Esophagus muscularis mucosa (tissue), 4 donors: Measurements from ENCODE around the gene TTC39B. TPM values are rescaled to one million over a fixed set of nuclear protein-coding genes. Genes with fewer than 3 reads are reported as not detected.

Experiments
- DNase-seq: peaks from one replicate; pipeline ENCODE4 v3.0.0-alpha.2; 2017; ENCODE audit errors: extremely low spot score
- H3K27ac ChIP-seq, 4 donors: fragments of 200-600 bp; sonication (generic); replicated peaks in 1 of 4; 1 replicate in 3 of 4; 2 replicates in 1 of 4; pipeline ENCODE4 v1.5.1; 2016 to 2019; ENCODE audit warnings: mild to moderate bottlenecking in 1 of 4
- H3K27me3 ChIP-seq, 4 donors: fragments of 200-600 bp; sonication (generic); one replicate each; pipeline versions ENCODE4 v1.5.1 to v1.6.0; 2016 to 2019
- H3K36me3 ChIP-seq, 4 donors: fragments of 200-600 bp; sonication (generic); one replicate each; pipeline ENCODE4 v1.5.1; 2016 to 2019
- H3K4me1 ChIP-seq, 4 donors: fragments of 200-600 bp; sonication (generic); one replicate each; pipeline ENCODE4 v1.5.1; 2016 to 2019
- H3K4me3 ChIP-seq, 4 donors: fragments of 200-600 bp; sonication (generic); 1 replicate in 2 of 4; 2 replicates in 2 of 4; pipeline ENCODE4 v1.5.1; 2016 to 2019; ENCODE audit warnings: mild to moderate bottlenecking in 4 of 4, moderate library complexity in 1 of 4
- H3K9me3 ChIP-seq, 4 donors: fragments of 200-600 bp; sonication (generic); 1 replicate in 3 of 4; 2 replicates in 1 of 4; pipeline ENCODE4 v1.5.1; 2016 to 2019
- EP300 ChIP-seq: sonication (generic); formaldehyde crosslinking; IDR thresholded peaks from one replicate; pipeline ENCODE4 v1.6.1; 2017; ENCODE audit warnings: antibody characterized with exemption
- POLR2A ChIP-seq: fragments of 450-650 bp; IDR thresholded peaks from one replicate; pipeline ENCODE4 v1.6.1; 2017; ENCODE audit warnings: antibody characterized with exemption, moderate library complexity, mild to moderate bottlenecking, low read depth
- POLR2AphosphoS5 ChIP-seq, 2 donors: sonication (generic); formaldehyde crosslinking; IDR thresholded peaks; one replicate each; pipeline ENCODE4 v1.6.1; 2017; ENCODE audit warnings: antibody characterized with exemption in 2 of 2
- WGBS: methylation state at CpG from one replicate; pipeline ENCODE4 v1.1.5; 2018; 5-methylcytosine and 5-hydroxymethylcytosine counted together
- intact Hi-C: fragments of 100-400 bp; cut with DNase I; formaldehyde crosslinking; loops from one replicate; pipeline ENCODE4 v1.15.1; 2023
- total RNA-seq, 4 donors: library from RNA; depleted of rRNA; stranded (reverse); fragments of >200 nt; gene quantifications; one replicate each; pipeline versions ENCODE4 v1.1.0 to v1.2.1, GENCODE V29; 2016
- TF ChIP-seq, protein P1 (sequence below), 3 experiments: fragments of 200-600 bp in 2 of 3; fragments of 450-650 bp in 1 of 3; sonication (generic) in 2 of 3; IDR thresholded peaks; one replicate each; pipeline ENCODE4 v1.5.1; 2017 to 2019; ENCODE audit warnings: antibody characterized with exemption in 3 of 3, mild to moderate bottlenecking in 2 of 3, moderate library complexity in 1 of 3

Gene TTC39B
- total RNA-seq, 4 donors from 2014 or later: 8.3 to 13.4 (median 10.9) TPM

- intact Hi-C loops: loop anchor here (5.0 kb wide), 1 partner anchor 94 kb away; no protein-coding TSS in a partner anchor
- no peaks in the 10 kb centered on the region for H3K27me3 ChIP-seq
- WGBS: 2% methylated on average over 19 of the region's 32 CpGs
- peak overlapping the region; percentile 89 to 95 (median 94) for H3K27ac ChIP-seq
- DNase-seq: peak; percentile 94
- TF ChIP-seq POLR2A: no peak
- peak; percentile 38 to 40 for TF ChIP-seq POLR2AphosphoS5 (IDR thresholded peaks at IDR 0.05)
- H3K4me3 ChIP-seq: peak overlapping the region; percentile 87 to 98 (median 94)
- no peaks in the 10 kb centered on the region for H3K36me3 ChIP-seq
- H3K9me3 ChIP-seq: no peaks in the 10 kb centered on the region
- H3K4me1 ChIP-seq: peaks cover 4 to 26% (median 17%) of the 10 kb centered on the region in 4 donors
Observed at GRCh38 chr9:15306068-15306756, 804 bp downstream of the TTC39B start.

GRCh38 chr9:15305470-15305869 is 1.5 kb downstream of the TTC39B start:
- H3K27ac ChIP-seq: peak overlapping the region; percentile 89 to 95 (median 94)
- TF ChIP-seq POLR2AphosphoS5 (IDR thresholded peaks at IDR 0.05): no peak
- TF ChIP-seq EP300: no peak
- no peaks in the 10 kb centered on the region for H3K27me3 ChIP-seq
- H3K9me3 ChIP-seq: no peaks in the 10 kb centered on the region
- H3K4me1 ChIP-seq: peaks cover 4 to 26% (median 17%) of the 10 kb centered on the region in 4 donors
- 83% methylated on average over 4 of the region's 4 CpGs for WGBS
- no peaks in the 10 kb centered on the region for H3K36me3 ChIP-seq
- no peak for DNase-seq
- intact Hi-C loops: loop anchor here (5.0 kb wide), 1 partner anchor 93 kb away; no protein-coding TSS in a partner anchor
- H3K4me3 ChIP-seq: peak overlapping the region; percentile 87 to 98 (median 94)

DNA sequence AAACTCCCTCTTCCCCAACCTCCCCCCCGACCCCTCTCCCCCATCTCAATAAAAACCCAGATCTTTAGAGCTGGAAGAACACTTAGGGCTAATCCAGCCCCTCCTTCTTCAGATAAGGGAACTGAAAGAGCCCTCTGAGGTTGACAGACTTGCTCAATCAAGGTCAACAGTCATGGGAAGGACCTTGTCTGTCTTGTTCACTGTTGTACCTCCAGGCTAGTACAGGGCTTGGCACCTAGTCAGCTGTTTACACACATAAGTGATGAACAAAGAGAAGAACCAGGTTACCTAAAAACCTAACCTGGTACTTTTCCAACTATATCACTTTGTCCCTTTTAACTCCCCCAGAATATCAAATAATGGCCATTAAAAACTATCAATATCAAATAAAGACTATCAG is 2.4 kb downstream of the TTC39B start:
- DNase-seq: no peak
- TF ChIP-seq POLR2AphosphoS5 (IDR thresholded peaks at IDR 0.05) (no peak), EP300 (no peak), POLR2A (no peak)
- TF ChIP-seq, protein P1, sequence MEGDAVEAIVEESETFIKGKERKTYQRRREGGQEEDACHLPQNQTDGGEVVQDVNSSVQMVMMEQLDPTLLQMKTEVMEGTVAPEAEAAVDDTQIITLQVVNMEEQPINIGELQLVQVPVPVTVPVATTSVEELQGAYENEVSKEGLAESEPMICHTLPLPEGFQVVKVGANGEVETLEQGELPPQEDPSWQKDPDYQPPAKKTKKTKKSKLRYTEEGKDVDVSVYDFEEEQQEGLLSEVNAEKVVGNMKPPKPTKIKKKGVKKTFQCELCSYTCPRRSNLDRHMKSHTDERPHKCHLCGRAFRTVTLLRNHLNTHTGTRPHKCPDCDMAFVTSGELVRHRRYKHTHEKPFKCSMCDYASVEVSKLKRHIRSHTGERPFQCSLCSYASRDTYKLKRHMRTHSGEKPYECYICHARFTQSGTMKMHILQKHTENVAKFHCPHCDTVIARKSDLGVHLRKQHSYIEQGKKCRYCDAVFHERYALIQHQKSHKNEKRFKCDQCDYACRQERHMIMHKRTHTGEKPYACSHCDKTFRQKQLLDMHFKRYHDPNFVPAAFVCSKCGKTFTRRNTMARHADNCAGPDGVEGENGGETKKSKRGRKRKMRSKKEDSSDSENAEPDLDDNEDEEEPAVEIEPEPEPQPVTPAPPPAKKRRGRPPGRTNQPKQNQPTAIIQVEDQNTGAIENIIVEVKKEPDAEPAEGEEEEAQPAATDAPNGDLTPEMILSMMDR (IDR thresholded peaks at IDR 0.05): no peak
- H3K4me3 ChIP-seq: no peak overlapping the region
- 100% methylated on average over 1 of the region's 1 CpG for WGBS
- peak overlapping the region in 1 of 4 donors; percentile 93 for H3K27ac ChIP-seq
- H3K27me3 ChIP-seq: no peaks in the 10 kb centered on the region
- intact Hi-C loops: loop anchor here (5.0 kb wide), 1 partner anchor 92 kb away; no protein-coding TSS in a partner anchor
- H3K4me1 ChIP-seq: peaks cover 4 to 26% (median 20%) of the 10 kb centered on the region in 4 donors
- H3K9me3 ChIP-seq: no peaks in the 10 kb centered on the region
- H3K36me3 ChIP-seq: no peaks in the 10 kb centered on the region

DNA sequence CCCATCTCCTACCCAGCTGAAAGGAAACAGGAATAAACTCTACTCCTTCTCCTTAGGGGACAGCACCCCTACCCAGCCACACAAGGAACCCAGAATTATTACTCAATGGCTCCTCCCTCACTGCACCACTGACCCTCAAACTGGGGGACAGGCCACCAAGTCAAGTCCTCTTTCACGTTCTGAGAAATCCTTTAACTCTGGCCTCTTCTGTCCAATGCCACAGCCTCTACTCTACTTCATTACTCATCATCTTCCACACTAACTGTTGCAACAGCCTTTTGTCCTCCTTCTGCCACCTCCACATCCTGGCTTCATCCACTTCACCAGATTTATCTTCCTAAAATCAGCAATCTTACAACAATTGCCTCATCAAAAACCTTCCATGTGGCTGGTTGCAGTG is 6.8 kb downstream of the TTC39B start:
- Histone ChIP-seq H3K27ac (no peak overlapping the region), H3K36me3 (peaks cover 0 to 4% (median 0%) of the 10 kb centered on the region in 4 donors), H3K9me3 (no peaks in the 10 kb centered on the region), H3K27me3 (no peaks in the 10 kb centered on the region), H3K4me1 (peaks cover 14 to 32% (median 27%) of the 10 kb centered on the region in 4 donors), H3K4me3 (no peak overlapping the region)
- intact Hi-C loops: no loop called here
- 73% methylated on average over 1 of the region's 1 CpG for WGBS
- TF ChIP-seq POLR2A (no peak), POLR2AphosphoS5 (IDR thresholded peaks at IDR 0.05) (no peak), EP300 (no peak)
- TF ChIP-seq, protein P1 (IDR thresholded peaks at IDR 0.05): no peak
- no peak for DNase-seq

GRCh38 chr9:15299374-15299939 is 7.6 kb downstream of the TTC39B start:
- no peaks in the 10 kb centered on the region for H3K9me3 ChIP-seq
- H3K4me3 ChIP-seq: no peak overlapping the region
- DNase-seq: no peak
- peaks cover 0 to 4% (median 0%) of the 10 kb centered on the region in 4 donors for H3K36me3 ChIP-seq
- 83% methylated on average over 6 of the region's 6 CpGs for WGBS
- peaks cover 18 to 37% (median 30%) of the 10 kb centered on the region in 4 donors for H3K4me1 ChIP-seq
- intact Hi-C loops: loop anchor here (5.0 kb wide), 1 partner anchor 123 kb away; the partner anchor contains the start of gene SNAPC3
- H3K27ac ChIP-seq: no peak overlapping the region
- no peak for TF ChIP-seq POLR2A
- TF ChIP-seq, protein P1 (IDR thresholded peaks at IDR 0.05): no peak
- TF ChIP-seq EP300: no peak
- no peak for TF ChIP-seq POLR2AphosphoS5 (IDR thresholded peaks at IDR 0.05)
- H3K27me3 ChIP-seq: no peaks in the 10 kb centered on the region
